GM19099 (cell line): Measurements from ENCODE around the gene MPST.
A peak's percentile ranks its signal among the peaks of the same experiment; 100 is the strongest.

Experiments used
- POLR2A ChIP-seq: IDR thresholded peaks from 3 replicates; pipeline ENCODE4 v1.6.1; 2011; ENCODE audit warnings: low read depth; ENCODE audit not compliant: insufficient read length; ENCODE audit errors: extremely low read depth

MPST gene

DNA sequence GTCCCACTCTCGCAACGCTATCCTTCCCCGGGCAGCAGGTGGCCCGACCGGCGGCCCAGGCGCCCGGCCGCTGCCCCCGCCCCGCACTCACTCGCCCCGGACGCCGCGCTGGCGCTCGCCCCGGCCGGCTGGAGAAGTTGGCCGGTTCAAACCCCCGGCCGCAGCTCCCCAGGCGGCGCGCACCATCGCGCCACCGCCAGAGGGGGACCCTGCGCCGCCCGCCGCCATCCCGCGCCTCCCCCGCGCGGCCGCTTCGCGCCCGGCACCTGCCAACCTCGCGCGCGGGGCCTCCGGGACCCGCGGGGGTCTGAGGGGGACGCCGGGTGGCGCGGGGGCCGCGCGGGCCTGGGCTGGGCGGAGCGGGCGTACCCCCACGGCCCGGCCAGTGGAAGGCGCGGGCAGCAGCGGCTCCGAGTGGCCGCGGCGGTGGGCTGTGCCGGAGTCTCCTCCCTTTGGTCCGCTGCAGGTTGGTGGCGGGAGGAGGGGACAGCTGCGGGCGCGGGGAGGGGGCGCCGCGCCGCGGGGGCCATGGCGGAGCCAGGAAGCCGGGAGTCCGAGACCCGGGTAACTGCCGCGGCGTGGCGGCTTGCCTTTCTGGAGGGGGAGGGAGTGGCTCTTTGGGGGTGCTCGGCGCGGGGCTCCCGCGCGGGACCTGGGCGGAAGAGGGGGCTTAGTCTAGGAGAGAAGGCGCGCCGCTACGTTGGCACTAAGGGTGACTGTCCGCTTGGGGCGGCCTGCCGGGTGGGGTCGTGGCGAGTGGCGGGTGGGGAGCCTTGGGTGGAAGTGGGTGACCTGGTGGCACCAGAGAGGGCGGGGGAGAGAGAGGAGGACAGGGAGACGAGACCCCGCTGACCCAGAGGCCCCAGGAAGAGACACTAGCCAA lies at the start of gene MPST, which contains the start of gene TST:
Gene MPST, plus strand, starts transcription at position 434 of the 883 bp plus-strand sequence. Its CDS starts 95 bp downstream, at position 529.
Gene TST, minus strand, starts transcription at position 139 of the 883 bp plus-strand sequence. CDS start 715 bp downstream, outside the sequence.
- TF ChIP-seq POLR2A = peak; percentile 75

DNA sequence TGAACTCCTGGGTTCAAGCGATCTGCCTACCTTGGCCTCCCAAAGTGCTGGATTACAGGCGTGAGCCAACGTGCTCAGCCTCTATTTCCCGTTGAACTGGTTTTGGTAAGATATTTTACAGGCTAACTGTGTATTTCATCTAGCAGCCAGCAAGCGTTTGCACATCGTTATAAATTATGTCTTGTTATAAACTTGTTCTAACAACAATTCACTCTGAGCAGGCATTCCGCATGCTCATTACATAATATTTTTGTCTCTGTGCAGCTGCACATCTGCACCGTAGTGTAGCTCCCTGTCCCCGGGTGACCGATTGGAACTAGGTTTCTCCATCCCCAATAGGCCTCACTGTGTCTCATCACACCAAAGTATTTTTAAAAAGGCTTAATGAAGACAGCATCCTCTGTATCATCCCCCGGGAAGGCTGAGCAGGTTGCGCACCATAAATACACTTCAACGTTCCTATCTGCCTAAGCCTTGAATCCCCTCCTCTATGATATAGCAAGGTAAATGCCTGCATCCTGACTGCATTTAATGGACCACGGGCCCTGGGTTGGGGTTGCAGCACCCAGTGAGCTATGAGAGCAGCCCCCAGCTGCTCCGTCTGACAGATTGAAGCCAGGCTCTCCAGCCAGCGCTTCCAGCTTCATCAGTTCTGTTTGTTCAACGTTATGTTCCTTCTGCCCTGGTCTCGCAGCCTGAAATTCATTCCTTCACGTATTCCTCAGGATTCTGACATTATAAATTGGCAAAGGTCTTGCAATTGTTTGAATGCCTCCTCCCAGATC lies 48.0 kb upstream of the MPST start:
- no peak for TF ChIP-seq POLR2A

DNA sequence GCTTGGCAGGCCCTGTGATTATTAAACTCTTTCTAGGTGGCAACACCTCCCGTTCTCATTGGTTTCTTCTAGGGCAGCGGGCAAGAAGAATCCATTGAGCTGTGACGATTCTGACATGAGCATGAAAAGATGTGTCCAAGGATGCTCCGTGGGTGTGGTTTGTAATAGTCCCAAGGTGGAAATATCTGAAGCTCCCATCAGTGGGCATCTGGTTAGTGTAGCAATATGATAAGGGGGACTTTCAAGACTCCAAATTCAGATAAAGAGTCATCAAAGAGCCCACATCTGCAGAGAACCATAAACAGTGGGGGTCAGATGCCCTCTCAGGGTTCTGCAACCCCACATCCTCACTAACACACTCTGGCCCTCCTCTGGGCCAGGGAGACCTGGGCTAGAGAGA lies 42.9 kb upstream of the MPST start:
- TF ChIP-seq POLR2A = no peak

DNA sequence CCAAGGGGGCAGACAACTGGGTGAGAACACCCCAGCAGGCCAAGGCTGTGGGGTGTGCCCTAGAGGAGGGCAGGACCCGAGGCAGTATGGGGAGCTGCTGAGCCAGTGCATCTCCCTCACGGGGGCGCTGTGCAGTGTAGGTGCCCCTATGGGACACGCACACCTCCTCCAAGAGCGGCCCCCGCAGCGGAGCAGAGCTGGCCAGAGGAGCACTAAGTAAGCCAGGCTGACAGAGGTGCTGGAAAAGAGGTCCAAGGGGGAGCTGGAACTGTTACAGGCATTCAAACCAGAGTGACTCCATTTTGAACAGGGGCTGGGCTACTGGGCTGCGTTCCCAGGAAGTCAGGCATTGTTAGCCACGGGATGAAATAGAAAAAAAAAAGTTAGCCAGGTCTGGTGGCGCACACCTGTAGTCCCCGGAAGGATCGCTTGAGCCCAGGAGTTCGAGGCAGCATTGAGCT lies 42.1 kb upstream of the MPST start:
- peak; percentile 19 for TF ChIP-seq POLR2A

DNA sequence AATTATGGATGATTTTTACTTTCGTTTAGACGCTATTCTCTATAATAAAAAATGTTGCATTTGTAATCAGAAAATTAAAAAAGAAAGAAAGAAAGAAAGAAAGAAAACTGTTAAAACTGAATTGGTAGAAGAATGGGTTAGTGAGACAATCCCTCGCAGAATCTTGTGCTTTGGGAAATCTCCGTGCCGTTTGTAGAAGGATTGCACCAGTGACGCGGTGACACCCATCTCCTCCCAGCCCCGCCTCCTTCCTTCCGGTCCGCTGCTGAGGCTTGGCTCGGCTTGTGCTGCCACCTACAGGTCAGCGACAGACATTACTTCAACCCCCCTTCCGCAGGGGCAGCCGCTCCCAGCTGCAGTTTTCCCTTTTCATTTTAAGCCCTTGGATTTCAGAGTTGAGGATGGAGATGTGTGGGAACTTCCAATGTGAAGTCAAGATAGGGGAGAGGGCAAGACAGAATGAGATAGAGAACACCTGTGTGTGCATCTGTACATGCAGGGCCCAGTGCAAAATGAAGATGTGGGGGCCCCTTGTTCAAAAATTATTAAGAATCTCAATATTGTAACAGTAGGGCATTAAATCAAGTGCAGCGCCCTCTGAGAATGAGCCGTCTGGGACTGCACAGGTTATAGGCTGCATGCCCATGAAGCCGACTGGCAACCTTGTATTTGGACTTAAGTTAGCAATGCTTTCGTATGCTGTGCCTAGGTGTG lies 41.4 kb upstream of the MPST start:
- no peak for TF ChIP-seq POLR2A

DNA sequence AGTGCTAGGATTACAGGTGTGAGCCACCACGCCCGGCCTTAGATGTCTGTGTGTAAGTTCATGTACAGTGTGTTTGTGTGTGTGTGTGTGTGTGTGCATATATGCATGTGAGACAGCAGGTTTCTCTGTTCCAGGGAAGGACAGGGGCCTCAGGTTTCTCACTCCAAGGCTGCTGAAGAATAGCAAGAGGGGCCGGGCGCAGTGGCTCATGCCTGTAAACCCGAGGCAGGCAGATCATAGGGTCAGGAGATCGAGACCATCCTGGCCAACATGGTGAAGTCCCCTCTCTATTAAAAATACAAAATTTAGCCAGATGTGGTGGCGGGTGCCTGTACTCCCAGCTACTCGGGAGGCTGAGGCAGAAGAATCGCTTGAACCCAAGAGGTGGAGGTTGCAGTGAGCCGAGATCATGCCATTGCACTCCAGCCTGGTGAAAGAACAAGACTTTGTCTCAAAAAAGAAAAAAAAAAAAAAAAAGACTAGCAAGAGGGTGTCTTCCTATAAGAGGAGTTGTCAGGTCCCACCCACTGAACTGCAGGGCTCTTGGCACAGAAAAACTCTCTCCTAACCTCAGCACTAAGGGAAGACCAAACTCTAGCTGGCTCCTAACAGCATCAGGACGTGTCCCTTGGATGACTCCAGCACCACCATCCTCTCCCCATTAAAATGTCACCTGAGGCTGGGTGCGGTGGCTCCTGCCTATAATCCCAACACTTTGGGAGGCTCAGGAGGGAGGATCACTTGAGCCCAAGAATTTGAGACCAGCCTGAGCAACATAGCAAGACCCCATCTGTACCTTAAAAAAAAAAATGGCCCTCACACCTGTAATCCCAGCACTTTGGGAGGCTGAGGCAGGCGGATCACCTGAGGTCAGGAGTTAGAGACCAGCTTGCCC lies 40.3 kb upstream of the MPST start:
- no peak for TF ChIP-seq POLR2A

DNA sequence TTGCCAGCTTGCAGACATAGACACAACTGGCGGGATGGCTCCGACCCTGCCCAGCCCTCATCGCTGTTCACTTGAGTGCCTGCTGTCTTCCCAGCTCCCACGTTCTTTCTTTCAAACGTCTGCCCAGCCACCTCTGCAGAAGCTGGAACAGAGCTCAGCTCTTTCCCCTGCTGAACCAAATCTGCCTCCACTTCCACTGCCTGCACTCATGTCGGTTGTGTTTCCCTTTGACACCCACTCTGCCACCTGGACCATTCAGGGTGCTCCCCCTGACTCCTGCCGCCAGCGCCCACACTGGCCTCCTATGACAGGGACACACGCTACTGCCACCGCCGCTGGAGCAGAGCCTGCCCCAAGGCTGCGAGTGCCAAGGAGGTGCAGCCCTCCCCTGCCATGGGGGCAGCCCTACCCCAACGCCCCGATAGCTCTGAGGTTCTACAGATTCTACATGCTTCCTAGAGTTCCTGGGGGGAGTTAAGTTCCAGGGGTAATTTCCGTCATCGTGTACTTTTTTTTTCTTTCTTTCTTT lies 38.2 kb upstream of the MPST start:
- TF ChIP-seq POLR2A = no peak

DNA sequence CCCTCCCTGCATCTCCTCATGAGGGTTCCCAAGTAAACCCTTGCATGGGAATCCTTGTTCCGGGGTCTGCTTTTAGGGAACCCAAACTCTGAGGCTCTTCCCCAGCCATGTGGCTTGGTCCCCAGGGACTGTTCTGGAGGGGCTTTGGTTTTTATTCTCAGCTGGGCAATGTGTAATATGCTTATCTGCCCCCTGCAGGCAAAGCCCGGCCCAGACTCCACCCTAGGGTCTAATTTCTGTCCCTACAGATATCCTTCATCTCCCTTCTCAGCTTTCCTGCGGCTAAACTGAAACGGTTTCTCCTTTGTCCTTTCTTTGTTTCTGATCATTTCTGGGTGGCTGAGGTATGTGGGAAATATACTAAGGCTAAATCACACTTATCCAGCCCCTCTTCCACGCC lies 37.4 kb upstream of the MPST start:
- TF ChIP-seq POLR2A = no peak

DNA sequence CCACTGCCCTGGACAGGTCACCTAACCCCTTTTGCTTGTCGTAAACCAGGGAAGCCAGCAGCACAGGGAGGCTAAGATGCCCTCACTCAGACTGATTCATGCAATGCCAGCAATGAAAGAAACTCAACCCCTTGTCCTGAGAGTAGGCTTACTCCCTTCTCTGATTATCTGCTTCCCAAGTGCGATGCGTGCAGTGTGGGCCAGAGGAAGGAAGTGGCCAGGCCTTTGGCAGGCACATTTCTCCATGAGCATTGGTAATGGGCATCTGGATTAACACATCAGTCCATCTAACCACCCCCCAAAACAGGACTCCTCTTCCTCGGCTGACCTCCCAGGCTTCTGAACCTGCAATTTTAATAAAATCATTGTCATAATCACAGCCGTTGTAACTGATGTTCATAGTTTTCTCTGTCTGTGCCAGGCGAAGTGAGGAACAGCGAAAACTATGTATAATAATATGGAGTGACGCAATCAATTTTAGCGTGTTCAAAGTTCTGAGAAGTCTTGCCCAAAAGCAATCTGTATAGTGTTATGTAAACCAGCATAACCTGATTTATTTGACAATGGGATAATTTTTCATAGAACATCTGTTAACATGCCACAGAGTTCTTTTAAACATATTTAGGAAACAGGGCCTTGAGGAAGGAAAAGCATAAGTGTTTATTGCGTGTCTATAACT lies 34.2 kb upstream of the MPST start:
- no peak for TF ChIP-seq POLR2A

DNA sequence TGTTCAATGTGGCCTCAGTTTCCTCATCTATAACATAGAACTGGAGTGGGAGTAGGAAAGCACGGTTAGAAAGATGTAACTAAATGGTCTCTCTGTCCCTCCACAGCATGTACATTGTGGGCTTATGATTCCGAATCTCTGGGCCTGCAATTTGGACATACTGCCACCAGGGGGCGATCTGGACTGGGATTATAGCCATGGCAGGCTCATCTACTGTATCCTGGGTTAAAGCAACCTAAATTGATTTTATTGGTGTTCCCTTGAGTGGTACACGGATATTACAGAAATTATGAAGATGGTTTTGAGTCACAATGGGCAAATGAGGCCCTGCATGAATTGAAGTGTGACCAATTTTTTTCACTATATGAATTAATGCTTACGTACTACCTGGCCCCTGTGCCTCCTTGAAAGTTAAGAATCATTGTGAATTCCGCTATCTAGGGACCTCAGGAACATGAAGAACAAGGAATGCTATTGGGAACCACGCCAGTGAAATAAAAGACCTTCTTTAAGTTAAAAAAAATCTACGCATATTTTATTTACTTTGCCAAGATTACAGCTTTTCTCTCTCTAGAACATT lies 33.2 kb upstream of the MPST start:
- TF ChIP-seq POLR2A = no peak

DNA sequence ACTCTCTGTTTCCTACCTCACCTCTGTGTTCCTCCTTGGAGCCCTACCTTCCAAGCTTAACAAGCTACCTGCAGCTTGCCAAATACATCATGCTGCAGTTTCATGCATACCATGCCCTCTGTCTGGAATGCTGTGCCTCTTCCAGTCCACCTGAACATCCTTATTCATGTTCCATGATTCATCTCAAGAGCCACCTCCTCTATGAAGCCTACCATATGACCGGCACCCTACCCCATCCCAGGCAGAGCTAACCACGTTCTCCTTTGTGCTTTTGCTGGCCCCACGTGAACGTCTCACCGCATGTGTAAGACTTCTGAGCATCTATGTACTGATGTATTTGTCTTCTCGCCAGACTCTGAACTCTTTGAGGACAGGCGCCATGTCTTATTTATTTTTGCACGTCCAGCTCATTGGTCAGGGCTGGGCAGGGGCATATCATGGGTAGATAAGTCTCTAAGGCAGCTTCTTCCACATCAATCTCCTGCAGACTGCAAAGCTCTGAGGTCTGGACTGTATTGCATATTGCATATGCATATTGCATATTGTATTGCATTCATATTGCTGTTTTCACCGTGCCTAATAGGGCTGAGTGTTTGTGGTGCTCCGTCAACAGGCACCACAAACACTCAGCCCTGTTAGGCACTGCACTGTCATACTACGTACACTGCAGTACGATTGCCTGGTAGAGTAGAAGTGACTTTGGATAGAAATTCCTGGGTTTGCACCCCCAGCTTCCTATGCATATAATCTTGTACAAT lies 31.3 kb upstream of the MPST start:
- TF ChIP-seq POLR2A = no peak

DNA sequence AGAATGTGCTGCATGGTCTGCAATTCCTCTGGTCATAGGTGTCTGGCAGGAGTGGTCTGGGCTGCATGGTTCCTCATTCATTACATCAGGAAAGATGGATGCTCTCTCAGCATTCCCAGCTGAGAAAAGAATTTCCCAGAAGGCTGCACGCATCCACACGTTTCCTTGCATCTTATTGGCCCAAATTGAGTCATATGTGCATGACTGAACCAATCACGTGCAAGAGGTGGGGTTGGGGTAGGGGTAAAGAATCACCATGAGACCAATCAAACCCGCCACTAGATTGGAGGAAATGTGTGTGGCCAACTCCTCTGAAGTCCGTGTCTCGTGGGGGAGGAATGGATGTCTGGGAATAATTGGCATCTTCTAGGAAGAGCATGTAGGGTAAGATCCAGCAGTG lies 29.1 kb upstream of the MPST start:
- no peak for TF ChIP-seq POLR2A

DNA sequence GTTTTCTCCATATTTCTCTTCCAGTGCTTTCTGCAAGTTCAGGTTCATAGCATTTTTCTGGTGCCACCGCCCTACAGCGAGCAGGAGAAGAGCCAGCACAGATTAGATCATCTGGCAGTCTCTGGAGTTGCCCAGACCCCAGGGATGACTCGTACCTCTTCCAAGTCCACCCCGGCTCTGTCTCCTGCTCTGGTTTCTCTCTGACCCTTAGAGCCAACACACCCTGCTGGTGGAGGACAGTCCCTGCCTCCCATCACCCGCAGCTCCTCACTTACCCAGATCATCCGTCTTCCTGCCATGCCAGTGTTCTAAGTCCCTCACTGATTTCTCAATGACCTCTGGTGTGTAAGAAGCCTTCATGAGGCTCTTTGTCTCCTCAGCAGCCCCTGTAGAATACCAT lies 28.3 kb upstream of the MPST start:
- no peak for TF ChIP-seq POLR2A

DNA sequence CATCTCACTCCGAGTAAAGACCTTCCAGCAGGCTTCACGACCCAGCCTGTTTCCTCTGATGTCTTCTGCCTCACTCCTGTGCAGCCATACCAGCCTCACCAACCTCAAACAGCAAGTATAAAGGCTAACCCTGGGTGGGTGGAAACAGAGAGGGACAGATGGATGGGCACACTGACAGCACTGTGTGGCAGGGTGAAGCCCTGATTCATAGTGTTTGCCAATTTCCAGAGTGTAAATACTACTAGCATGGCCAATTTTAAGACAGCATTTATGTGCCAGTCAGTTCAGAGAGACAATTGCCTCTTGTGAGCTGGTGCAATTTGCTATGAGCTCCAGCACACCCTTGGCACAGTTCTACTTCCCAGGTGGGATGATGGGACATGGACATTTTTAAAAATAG lies 21.8 kb upstream of the MPST start:
- TF ChIP-seq POLR2A = no peak
